ENCODE results near the gene PSMC3.

Gene PSMC3

DNA sequence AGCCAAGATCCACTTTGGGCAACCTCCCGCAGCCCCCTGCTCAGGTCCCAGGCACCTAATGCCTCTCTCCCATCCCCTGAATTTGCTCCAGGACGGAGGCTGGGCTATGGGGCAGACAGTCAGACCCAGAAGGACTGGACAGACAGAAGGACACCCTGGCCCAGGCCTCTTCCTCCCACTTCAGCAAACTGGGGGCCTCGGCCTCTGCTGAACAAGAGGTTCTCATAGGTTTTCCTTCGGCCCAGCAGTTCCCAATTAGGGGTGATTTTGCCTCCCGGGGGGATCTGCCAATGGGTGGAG, 51.6 kb downstream of the PSMC3 start:
- Histone ChIP-seq H3K4me1 (ENCODE audit: control insufficient read depth, insufficient read depth, low read length) (0 out of 2 replicates have a peak, but pooled peaks cover 2% of the 10 kb centered on the region), H3K27me3 (ENCODE audit: control insufficient read depth, insufficient read depth, low read length) (no peaks in the 10 kb centered on the region), H3K27ac (ENCODE audit: low read length) (no peak overlapping the region), H3K4me3 (ENCODE audit: low read length) (no peak overlapping the region), H3K9me3 (ENCODE audit: control insufficient read depth, insufficient read depth, low read length) (no peaks in the 10 kb centered on the region), H3K36me3 (ENCODE audit: control insufficient read depth, insufficient read depth, low read length) (no peaks in the 10 kb centered on the region)
- no CpG with 5 or more reads among the region's 5 CpGs for WGBS (ENCODE audit: insufficient coverage, insufficient read length)
- no peak for DNase-seq (ENCODE audit: low read depth, low spot score)

DNA sequence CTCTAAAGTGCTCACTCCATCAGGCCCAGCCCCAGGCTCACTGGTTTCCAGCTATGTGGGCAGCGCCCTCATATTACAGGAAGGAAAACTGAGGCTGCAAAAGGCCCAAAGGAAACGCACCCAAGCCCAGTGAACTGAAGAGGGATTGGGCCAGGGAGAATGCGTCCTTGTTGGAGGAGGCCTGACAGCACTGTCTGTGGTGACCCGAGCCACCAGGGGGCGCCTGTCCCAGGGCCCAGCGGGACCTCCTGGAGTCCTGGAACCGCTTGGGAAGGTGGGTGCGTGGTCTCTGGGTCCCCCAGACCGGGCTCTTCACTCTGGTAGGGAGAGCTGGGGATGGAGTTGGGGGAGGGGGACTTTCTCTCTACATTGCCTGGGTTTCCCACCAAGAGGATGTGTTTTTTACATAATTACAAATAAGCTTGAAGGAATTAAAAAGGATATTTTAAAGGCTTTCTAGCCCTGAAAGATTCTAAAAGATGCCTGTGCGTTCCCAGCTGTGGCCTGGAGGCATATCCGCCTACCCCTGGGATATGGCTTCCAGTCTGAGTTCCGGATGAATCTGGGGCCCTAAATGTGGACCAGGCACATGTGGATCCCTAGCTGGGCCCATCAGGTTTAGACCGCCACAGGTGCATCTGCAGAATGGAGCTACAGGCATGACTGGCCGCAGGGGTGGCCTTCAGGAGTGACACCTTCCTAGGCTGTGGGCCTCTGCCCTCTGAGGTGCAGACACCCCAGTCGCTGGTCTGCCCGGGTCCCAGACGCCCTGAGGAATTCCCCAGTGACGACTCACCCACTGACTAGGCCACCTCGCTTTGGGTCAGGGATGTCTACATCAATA, 52.1 kb downstream of the PSMC3 start:
- H3K9me3 ChIP-seq (ENCODE audit: control insufficient read depth, insufficient read depth, low read length): no peaks in the 10 kb centered on the region
- no peak overlapping the region for H3K4me3 ChIP-seq (ENCODE audit: low read length)
- WGBS (ENCODE audit: insufficient coverage, insufficient read length): no CpG with 5 or more reads among the region's 19 CpGs
- no peak overlapping the region for H3K27ac ChIP-seq (ENCODE audit: low read length)
- H3K4me1 ChIP-seq (ENCODE audit: control insufficient read depth, insufficient read depth, low read length): 0 out of 2 replicates have a peak, but pooled peaks cover 2% of the 10 kb centered on the region
- peak; percentile 50 for DNase-seq (ENCODE audit: low read depth, low spot score)
- no peaks in the 10 kb centered on the region for H3K27me3 ChIP-seq (ENCODE audit: control insufficient read depth, insufficient read depth, low read length)
- no peaks in the 10 kb centered on the region for H3K36me3 ChIP-seq (ENCODE audit: control insufficient read depth, insufficient read depth, low read length)

DNA sequence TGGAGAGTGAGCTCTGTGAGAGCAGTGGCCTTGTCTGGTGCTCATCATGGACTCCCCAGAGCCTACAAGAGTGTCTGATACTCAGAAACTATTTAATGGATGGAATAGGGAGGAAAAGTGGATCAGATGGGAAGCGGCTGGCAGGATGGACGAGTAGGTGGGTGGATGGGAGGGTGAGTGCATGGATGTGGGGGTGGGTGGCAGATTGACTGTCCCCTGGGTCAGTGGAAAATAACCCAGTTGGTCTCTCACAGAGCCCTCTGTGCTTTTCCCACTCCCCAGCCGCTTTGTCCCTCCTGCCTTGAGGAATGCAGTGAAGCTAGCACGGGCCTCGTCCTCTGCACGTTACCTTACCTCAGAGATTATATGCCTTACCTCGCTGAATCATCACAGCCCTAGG, 53.8 kb downstream of the PSMC3 start:
- no CpG with 5 or more reads among the region's 7 CpGs for WGBS (ENCODE audit: insufficient coverage, insufficient read length)
- Histone ChIP-seq H3K36me3 (ENCODE audit: control insufficient read depth, insufficient read depth, low read length) (no peaks in the 10 kb centered on the region), H3K27ac (ENCODE audit: low read length) (no peak overlapping the region), H3K27me3 (ENCODE audit: control insufficient read depth, insufficient read depth, low read length) (no peaks in the 10 kb centered on the region), H3K9me3 (ENCODE audit: control insufficient read depth, insufficient read depth, low read length) (no peaks in the 10 kb centered on the region), H3K4me3 (ENCODE audit: low read length) (no peak overlapping the region), H3K4me1 (ENCODE audit: control insufficient read depth, insufficient read depth, low read length) (0 out of 2 replicates have a peak, but pooled peaks cover 2% of the 10 kb centered on the region)
- DNase-seq (ENCODE audit: low read depth, low spot score): no peak

GRCh38 chr11:47369676-47370075, 56.6 kb downstream of the PSMC3 start:
- no peaks in the 10 kb centered on the region for H3K27me3 ChIP-seq (ENCODE audit: control insufficient read depth, insufficient read depth, low read length)
- WGBS (ENCODE audit: insufficient coverage, insufficient read length): no CpG with 5 or more reads among the region's 3 CpGs
- no peaks in the 10 kb centered on the region for H3K9me3 ChIP-seq (ENCODE audit: control insufficient read depth, insufficient read depth, low read length)
- no peaks in the 10 kb centered on the region for H3K36me3 ChIP-seq (ENCODE audit: control insufficient read depth, insufficient read depth, low read length)
- no peak overlapping the region for H3K4me3 ChIP-seq (ENCODE audit: low read length)
- no peaks in the 10 kb centered on the region for H3K4me1 ChIP-seq (ENCODE audit: control insufficient read depth, insufficient read depth, low read length)
- DNase-seq (ENCODE audit: low read depth, low spot score): no peak
- no peak overlapping the region for H3K27ac ChIP-seq (ENCODE audit: low read length)
